OCI-LY1 (cell line): ENCODE results near the gene HELB.

Experiments
- EZH2 ChIP-seq: fragments of 200-600 bp; sonication (generic), shearing (Covaris generic); IDR thresholded peaks from 2 replicates; pipeline ENCODE4 v1.8.0; 2017; ENCODE audit warnings: borderline replicate concordance, mixed run types, mild to moderate bottlenecking, antibody characterized with exemption, low read length, moderate library complexity, mixed read lengths
- TF ChIP-seq, protein P1 (sequence below): fragments of 200-600 bp; sonication (generic), shearing (Covaris generic); IDR thresholded peaks from 2 replicates; pipeline ENCODE4 v1.5.1; 2017; ENCODE audit warnings: mild to moderate bottlenecking, antibody characterized with exemption, low read length, moderate library complexity, mixed read lengths

GRCh38 chr12:66289485-66289884 is 12.8 kb upstream of the HELB start:
- TF ChIP-seq EZH2 = no peak
- TF ChIP-seq, protein P1, sequence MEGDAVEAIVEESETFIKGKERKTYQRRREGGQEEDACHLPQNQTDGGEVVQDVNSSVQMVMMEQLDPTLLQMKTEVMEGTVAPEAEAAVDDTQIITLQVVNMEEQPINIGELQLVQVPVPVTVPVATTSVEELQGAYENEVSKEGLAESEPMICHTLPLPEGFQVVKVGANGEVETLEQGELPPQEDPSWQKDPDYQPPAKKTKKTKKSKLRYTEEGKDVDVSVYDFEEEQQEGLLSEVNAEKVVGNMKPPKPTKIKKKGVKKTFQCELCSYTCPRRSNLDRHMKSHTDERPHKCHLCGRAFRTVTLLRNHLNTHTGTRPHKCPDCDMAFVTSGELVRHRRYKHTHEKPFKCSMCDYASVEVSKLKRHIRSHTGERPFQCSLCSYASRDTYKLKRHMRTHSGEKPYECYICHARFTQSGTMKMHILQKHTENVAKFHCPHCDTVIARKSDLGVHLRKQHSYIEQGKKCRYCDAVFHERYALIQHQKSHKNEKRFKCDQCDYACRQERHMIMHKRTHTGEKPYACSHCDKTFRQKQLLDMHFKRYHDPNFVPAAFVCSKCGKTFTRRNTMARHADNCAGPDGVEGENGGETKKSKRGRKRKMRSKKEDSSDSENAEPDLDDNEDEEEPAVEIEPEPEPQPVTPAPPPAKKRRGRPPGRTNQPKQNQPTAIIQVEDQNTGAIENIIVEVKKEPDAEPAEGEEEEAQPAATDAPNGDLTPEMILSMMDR = no peak
